LNCaP clone FGC (cell line): ENCODE data around the gene COL2A1.

Experiments
- DNase-seq: peaks from one replicate; pipeline ENCODE4 v3.0.0-alpha.2; 2011; ENCODE audit warnings: low read depth
- H3K4me3 ChIP-seq: 2 replicates; pipeline ENCODE4 v1.5.1; 2011; ENCODE audit warnings: mild to moderate bottlenecking, low read depth, low read length, control low read depth
- TF ChIP-seq, protein P1 (sequence below): IDR thresholded peaks from 2 replicates; pipeline ENCODE4 v1.5.1; 2012; ENCODE audit warnings: mild to moderate bottlenecking; ENCODE audit not compliant: control insufficient read depth, insufficient read depth; ENCODE audit errors: extremely low read depth

COL2A1 gene

DNA sequence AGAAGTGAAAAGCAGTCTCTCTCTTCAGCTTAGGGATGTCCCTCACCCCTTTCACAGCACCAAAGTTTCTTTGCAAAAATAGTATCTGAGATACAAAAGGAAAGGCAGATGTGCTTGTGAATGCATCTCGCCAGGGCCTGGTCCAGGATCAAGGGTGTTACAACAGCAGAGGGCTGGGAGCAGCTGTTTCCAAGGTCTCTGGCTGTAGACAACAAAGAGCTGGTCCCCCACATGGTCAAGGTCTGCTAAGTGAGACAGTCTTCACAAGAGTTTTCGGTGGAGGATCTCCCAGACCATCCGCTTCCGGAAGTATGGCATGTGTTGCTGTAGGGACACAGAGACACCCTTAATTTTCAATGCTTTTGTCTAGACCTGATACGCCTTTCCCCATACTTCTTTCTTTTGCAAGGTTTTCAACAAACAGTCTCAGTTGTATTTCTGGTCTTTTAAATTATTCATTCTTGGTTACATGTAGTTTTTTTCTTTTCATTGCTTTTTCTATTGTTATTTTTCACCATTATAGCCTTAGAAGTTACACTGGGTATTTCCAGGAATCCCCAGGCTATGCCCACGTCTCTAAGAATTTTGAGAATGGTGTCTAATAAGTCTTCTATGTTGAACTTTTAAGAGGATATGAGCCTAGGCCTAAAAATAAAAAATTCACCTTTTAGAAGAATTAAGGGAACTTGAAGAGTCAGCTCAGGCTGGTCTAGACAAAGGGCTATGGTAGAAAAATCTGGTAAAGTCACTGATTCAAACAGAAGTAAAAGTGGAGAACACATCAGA is 41.0 kb upstream of the COL2A1 start:
- no peak for DNase-seq
- TF ChIP-seq, protein P1, sequence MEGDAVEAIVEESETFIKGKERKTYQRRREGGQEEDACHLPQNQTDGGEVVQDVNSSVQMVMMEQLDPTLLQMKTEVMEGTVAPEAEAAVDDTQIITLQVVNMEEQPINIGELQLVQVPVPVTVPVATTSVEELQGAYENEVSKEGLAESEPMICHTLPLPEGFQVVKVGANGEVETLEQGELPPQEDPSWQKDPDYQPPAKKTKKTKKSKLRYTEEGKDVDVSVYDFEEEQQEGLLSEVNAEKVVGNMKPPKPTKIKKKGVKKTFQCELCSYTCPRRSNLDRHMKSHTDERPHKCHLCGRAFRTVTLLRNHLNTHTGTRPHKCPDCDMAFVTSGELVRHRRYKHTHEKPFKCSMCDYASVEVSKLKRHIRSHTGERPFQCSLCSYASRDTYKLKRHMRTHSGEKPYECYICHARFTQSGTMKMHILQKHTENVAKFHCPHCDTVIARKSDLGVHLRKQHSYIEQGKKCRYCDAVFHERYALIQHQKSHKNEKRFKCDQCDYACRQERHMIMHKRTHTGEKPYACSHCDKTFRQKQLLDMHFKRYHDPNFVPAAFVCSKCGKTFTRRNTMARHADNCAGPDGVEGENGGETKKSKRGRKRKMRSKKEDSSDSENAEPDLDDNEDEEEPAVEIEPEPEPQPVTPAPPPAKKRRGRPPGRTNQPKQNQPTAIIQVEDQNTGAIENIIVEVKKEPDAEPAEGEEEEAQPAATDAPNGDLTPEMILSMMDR: no peak
- H3K4me3 ChIP-seq: no peak overlapping the region

DNA sequence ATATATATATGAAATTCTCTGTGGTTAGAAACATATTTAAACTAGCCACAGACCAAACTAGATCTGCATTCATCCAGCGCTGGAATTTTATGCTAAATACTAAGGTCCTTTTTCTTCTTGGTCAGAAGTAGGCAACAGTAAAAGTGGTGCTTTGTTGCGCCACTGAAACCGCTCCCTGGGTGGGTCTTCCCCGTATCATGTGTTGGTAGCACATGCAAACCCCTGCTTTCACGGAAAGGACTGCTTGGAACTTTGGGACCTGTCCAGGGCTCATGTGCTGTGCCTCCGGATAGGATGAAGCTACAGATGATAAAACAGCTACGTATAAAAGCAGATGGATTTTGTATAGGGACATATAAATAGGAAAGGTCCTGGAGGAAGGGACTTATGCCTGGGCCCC is 40.1 kb upstream of the COL2A1 start:
- TF ChIP-seq, protein P1: no peak
- no peak overlapping the region for H3K4me3 ChIP-seq
- no peak for DNase-seq

DNA sequence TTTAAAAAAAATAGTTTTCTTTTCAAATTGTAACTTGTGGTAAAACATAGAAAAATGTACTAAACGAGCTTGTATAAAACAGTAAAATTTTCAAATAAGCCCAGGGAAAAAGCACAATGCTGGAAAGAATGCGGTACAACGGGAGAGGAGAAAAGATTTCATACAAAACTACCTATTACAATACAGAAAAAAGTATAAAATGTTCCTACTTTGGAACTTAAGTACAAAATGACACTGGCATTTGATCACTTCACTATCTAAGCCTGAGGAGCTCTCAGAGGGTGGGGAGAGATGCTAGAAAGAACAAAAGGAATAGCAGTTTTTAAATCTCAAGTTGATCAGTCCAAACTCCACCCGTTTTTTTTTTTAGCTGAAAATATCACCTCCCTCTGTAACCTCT is 39.5 kb upstream of the COL2A1 start:
- TF ChIP-seq, protein P1: no peak
- no peak overlapping the region for H3K4me3 ChIP-seq
- DNase-seq: no peak

DNA sequence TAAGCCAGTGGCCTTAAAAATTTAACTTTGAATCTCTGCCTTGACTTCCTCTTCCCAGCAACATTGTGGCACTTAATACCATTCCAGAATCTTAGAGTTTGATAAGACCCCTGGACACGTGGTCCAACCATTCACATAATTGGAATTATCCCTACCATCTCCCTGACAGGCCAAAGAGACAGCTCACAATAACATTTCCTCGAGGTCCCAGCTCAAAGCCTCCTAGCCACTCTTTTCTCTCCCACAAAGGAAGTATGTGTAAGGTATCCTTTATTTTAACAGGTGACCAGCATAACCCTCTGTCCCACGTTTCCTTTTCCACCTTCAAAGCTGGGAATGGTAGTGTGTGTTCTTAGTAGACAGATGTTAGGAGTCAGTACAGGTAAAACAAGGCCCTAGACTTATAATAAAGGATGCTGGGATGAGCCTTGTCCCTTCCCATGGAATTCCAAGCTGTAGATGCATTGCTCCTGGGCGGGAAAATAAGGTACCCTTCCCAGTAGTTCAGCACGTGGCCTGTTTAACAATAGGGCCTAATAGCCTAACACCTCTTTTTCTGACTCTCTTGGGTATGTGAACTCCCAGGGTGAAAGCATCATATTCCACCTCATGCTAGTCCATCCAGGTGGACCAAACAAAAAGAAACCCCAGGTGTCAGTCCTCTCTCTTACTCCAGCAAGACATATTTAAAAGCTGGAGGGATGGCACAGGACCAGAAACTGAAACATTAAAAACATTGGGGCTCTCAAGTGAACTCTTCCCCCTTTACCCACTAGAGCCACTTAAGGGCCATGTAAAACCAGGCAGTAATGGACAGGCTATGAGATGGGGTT is 37.5 kb upstream of the COL2A1 start:
- no peak for DNase-seq
- TF ChIP-seq, protein P1: no peak
- no peak overlapping the region for H3K4me3 ChIP-seq

DNA sequence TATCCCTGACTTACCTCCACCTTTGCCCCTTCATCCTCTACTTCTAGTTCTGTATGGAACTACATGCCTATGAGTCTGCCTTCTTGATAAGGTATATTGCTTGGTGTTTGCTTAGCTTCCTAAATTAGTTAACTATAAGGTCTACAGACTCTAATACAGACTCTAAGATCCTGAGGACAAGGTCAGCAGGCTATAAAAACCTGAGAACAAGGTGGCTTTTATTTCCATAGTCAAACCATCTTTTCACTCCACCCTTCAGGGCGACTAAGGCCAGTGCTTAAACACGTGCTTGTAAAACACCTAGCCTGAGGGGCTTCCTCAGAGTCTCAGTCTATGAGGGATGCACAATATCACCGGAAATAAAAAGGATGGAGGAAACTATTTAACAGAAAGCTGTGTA is 36.1 kb upstream of the COL2A1 start:
- DNase-seq: no peak
- H3K4me3 ChIP-seq: no peak overlapping the region
- TF ChIP-seq, protein P1: no peak

DNA sequence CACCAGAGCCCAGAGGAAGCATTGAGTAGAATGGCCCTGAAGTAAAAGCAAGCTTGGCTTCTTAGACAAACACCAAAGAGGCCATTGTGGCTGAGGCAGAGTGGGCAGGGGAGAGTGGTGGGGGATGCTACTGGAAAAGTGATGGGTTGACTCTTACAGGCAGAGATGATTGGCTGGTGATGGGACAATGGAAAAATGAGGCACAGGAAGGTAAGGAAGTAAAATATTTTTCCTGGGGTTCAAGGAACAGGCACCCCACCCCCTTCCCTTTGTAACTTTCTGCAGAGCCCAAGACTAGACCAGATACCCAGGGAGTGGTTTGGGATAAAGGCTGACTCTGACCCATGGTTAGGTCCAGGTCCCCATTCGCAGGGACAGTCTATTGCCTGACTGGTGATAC is 34.9 kb upstream of the COL2A1 start:
- TF ChIP-seq, protein P1: no peak
- H3K4me3 ChIP-seq: no peak overlapping the region

DNA sequence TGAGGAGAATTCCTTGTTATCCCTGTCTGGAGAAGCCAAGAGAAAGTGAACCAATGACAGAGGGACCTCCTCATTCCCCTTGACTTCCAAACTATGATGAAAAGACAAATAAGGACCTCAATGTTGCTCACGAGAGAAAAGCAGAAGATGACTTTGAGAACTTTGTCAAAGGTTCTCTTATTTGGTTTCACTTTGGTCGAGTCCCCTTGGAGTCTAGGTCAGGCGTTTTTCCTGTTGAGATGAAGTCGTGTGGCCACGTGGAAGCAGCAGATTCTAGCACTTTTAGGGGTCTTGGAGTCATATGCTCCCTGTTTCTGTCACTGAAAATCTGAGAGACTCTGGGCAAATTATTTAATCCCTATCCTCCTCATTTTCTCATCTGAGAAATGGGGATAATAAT is 33.8 kb upstream of the COL2A1 start:
- no peak for DNase-seq
- no peak overlapping the region for H3K4me3 ChIP-seq
- TF ChIP-seq, protein P1: no peak

More for the DNA sequence above, 34.9 kb upstream of the COL2A1 start:
- no peak for DNase-seq
